Measurements from ENCODE around the gene KCNQ5. TPM values are rescaled to one million over a fixed set of nuclear protein-coding genes. Genes with fewer than 3 reads are reported as not detected.

The KCNQ5 gene
- total RNA-seq, 1 donor from 2014 or later: 1.2 TPM

- Mint-ChIP-seq H3K27me3 (ENCODE audit: low read depth) (peaks cover 5% of the 10 kb centered on the region), H3K27ac (ENCODE audit: unreplicated experiment) (no peak overlapping the region), H3K36me3 (ENCODE audit: low read depth) (no peaks in the 10 kb centered on the region), H3K9me3 (no peaks in the 10 kb centered on the region), H3K4me3 (no peak overlapping the region), H3K4me1 (peaks cover 10% of the 10 kb centered on the region)
- no peak for TF ChIP-seq CTCF (conservative IDR thresholded peaks at IDR 0.05)
- no peak for DNase-seq (ENCODE audit: low read depth, low spot score)
Measured at GRCh38 chr6:73024598-73024997, 402.7 kb downstream of the KCNQ5 start.

- H3K36me3 Mint-ChIP-seq (ENCODE audit: low read depth): no peaks in the 10 kb centered on the region
- H3K27me3 Mint-ChIP-seq (ENCODE audit: low read depth): peaks cover 3% of the 10 kb centered on the region
- H3K4me1 Mint-ChIP-seq: peaks cover 10% of the 10 kb centered on the region
- no peak overlapping the region for H3K4me3 Mint-ChIP-seq
- H3K9me3 Mint-ChIP-seq: no peaks in the 10 kb centered on the region
- no peak for DNase-seq (ENCODE audit: low read depth, low spot score)
- no peak overlapping the region for H3K27ac Mint-ChIP-seq (ENCODE audit: unreplicated experiment)
- TF ChIP-seq CTCF (conservative IDR thresholded peaks at IDR 0.05): no peak
Measured at GRCh38 chr6:73027691-73028090, 405.8 kb downstream of the KCNQ5 start.

GRCh38 chr6:73028124-73028766 is 406.4 kb downstream of the KCNQ5 start:
- peaks cover 10% of the 10 kb centered on the region for H3K4me1 Mint-ChIP-seq
- TF ChIP-seq CTCF (conservative IDR thresholded peaks at IDR 0.05): no peak
- no peak for DNase-seq (ENCODE audit: low read depth, low spot score)
- H3K27me3 Mint-ChIP-seq (ENCODE audit: low read depth): no peaks in the 10 kb centered on the region
- no peaks in the 10 kb centered on the region for H3K36me3 Mint-ChIP-seq (ENCODE audit: low read depth)
- no peak overlapping the region for H3K4me3 Mint-ChIP-seq
- no peak overlapping the region for H3K27ac Mint-ChIP-seq (ENCODE audit: unreplicated experiment)
- H3K9me3 Mint-ChIP-seq: no peaks in the 10 kb centered on the region

GRCh38 chr6:73028893-73029450 is 407.1 kb downstream of the KCNQ5 start:
- Mint-ChIP-seq H3K9me3 (no peaks in the 10 kb centered on the region), H3K27me3 (ENCODE audit: low read depth) (no peaks in the 10 kb centered on the region), H3K4me3 (no peak overlapping the region), H3K27ac (ENCODE audit: unreplicated experiment) (no peak overlapping the region), H3K4me1 (peaks cover 10% of the 10 kb centered on the region), H3K36me3 (ENCODE audit: low read depth) (no peaks in the 10 kb centered on the region)
- no peak for TF ChIP-seq CTCF (conservative IDR thresholded peaks at IDR 0.05)
- DNase-seq (ENCODE audit: low read depth, low spot score): no peak

- H3K36me3 Mint-ChIP-seq (ENCODE audit: low read depth): no peaks in the 10 kb centered on the region
Measured at GRCh38 chr6:73030257-73030656, 408.4 kb downstream of the KCNQ5 start.

More at GRCh38 chr6:73030257-73030656, 408.4 kb downstream of the KCNQ5 start:
- no peak for TF ChIP-seq CTCF (conservative IDR thresholded peaks at IDR 0.05)
- Mint-ChIP-seq H3K4me1 (peaks cover 10% of the 10 kb centered on the region), H3K9me3 (no peaks in the 10 kb centered on the region), H3K4me3 (no peak overlapping the region), H3K27me3 (ENCODE audit: low read depth) (no peaks in the 10 kb centered on the region), H3K27ac (ENCODE audit: unreplicated experiment) (no peak overlapping the region)
- DNase-seq (ENCODE audit: low read depth, low spot score): no peak
